ENCODE results near the gene RCAN1. TPM values are rescaled to one million over a fixed set of nuclear protein-coding genes. Genes with fewer than 3 reads are reported as not detected.

The RCAN1 gene
- total RNA-seq, 1 donor from 2014 or later = 9.1 TPM

- no peak for TF ChIP-seq CTCF (IDR thresholded peaks at IDR 0.05; ENCODE audit: unreplicated experiment)
- H3K4me3 Mint-ChIP-seq (ENCODE audit: unreplicated experiment) = no peak overlapping the region
- no peak overlapping the region for H3K27ac Mint-ChIP-seq (ENCODE audit: unreplicated experiment)
- no peaks in the 10 kb centered on the region for H3K9me3 Mint-ChIP-seq (ENCODE audit: unreplicated experiment)
- peaks cover 5% of the 10 kb centered on the region for H3K36me3 Mint-ChIP-seq (ENCODE audit: low read depth, unreplicated experiment)
- peaks cover 4% of the 10 kb centered on the region for H3K27me3 Mint-ChIP-seq (ENCODE audit: unreplicated experiment)
- peaks cover 20% of the 10 kb centered on the region for H3K4me1 Mint-ChIP-seq (ENCODE audit: unreplicated experiment)
- DNase-seq (ENCODE audit: low spot score) = no peak
These were observed 95.9 kb downstream of the RCAN1 start for GRCh38 chr21:34519016-34519415.

- peaks cover 19% of the 10 kb centered on the region for H3K4me1 Mint-ChIP-seq (ENCODE audit: unreplicated experiment)
- no peak overlapping the region for H3K27ac Mint-ChIP-seq (ENCODE audit: unreplicated experiment)
- no peaks in the 10 kb centered on the region for H3K9me3 Mint-ChIP-seq (ENCODE audit: unreplicated experiment)
- peaks cover 4% of the 10 kb centered on the region for H3K27me3 Mint-ChIP-seq (ENCODE audit: unreplicated experiment)
- no peak for TF ChIP-seq CTCF (IDR thresholded peaks at IDR 0.05; ENCODE audit: unreplicated experiment)
- H3K4me3 Mint-ChIP-seq (ENCODE audit: unreplicated experiment) = peak overlapping the region; percentile 13
- DNase-seq (ENCODE audit: low spot score) = no peak
- H3K36me3 Mint-ChIP-seq (ENCODE audit: low read depth, unreplicated experiment) = peaks cover 5% of the 10 kb centered on the region
These were observed 96.6 kb downstream of the RCAN1 start for GRCh38 chr21:34518301-34518700.

- peaks cover 4% of the 10 kb centered on the region for H3K27me3 Mint-ChIP-seq (ENCODE audit: unreplicated experiment)
- peak overlapping the region; percentile 13 for H3K4me3 Mint-ChIP-seq (ENCODE audit: unreplicated experiment)
- peaks cover 19% of the 10 kb centered on the region for H3K4me1 Mint-ChIP-seq (ENCODE audit: unreplicated experiment)
- H3K27ac Mint-ChIP-seq (ENCODE audit: unreplicated experiment) = peak overlapping the region; percentile 6
- H3K9me3 Mint-ChIP-seq (ENCODE audit: unreplicated experiment) = no peaks in the 10 kb centered on the region
- DNase-seq (ENCODE audit: low spot score) = no peak
- TF ChIP-seq CTCF (IDR thresholded peaks at IDR 0.05; ENCODE audit: unreplicated experiment) = peak; percentile 29
- H3K36me3 Mint-ChIP-seq (ENCODE audit: low read depth, unreplicated experiment) = peaks cover 5% of the 10 kb centered on the region
These were observed 97.2 kb downstream of the RCAN1 start for GRCh38 chr21:34517491-34518245.

GRCh38 chr21:34517039-34517438 lies 97.9 kb downstream of the RCAN1 start:
- H3K27ac Mint-ChIP-seq (ENCODE audit: unreplicated experiment) = no peak overlapping the region
- peaks cover 4% of the 10 kb centered on the region for H3K27me3 Mint-ChIP-seq (ENCODE audit: unreplicated experiment)
- DNase-seq (ENCODE audit: low spot score) = no peak
- peaks cover 5% of the 10 kb centered on the region for H3K36me3 Mint-ChIP-seq (ENCODE audit: low read depth, unreplicated experiment)
- H3K4me1 Mint-ChIP-seq (ENCODE audit: unreplicated experiment) = peaks cover 19% of the 10 kb centered on the region
- no peak for TF ChIP-seq CTCF (IDR thresholded peaks at IDR 0.05; ENCODE audit: unreplicated experiment)
- no peak overlapping the region for H3K4me3 Mint-ChIP-seq (ENCODE audit: unreplicated experiment)
- H3K9me3 Mint-ChIP-seq (ENCODE audit: unreplicated experiment) = no peaks in the 10 kb centered on the region

GRCh38 chr21:34514576-34515115 lies 100.3 kb downstream of the RCAN1 start:
- Mint-ChIP-seq H3K4me3 (ENCODE audit: unreplicated experiment) (no peak overlapping the region), H3K9me3 (ENCODE audit: unreplicated experiment) (no peaks in the 10 kb centered on the region), H3K36me3 (ENCODE audit: low read depth, unreplicated experiment) (peaks cover 5% of the 10 kb centered on the region), H3K4me1 (ENCODE audit: unreplicated experiment) (peaks cover 16% of the 10 kb centered on the region), H3K27me3 (ENCODE audit: unreplicated experiment) (no peaks in the 10 kb centered on the region), H3K27ac (ENCODE audit: unreplicated experiment) (no peak overlapping the region)
- no peak for DNase-seq (ENCODE audit: low spot score)
- TF ChIP-seq CTCF (IDR thresholded peaks at IDR 0.05; ENCODE audit: unreplicated experiment) = no peak
